Fibroblast of lung (primary cell): ENCODE measurements around the gene ADAMTS10. TPM values are rescaled to one million over a fixed set of nuclear protein-coding genes. Genes with fewer than 3 reads are reported as not detected.
A peak's percentile ranks its signal among the peaks of the same experiment; 100 is the strongest.

ENCODE experiments used
- DNase-seq, 2 donors: peaks; one replicate each; pipeline versions ENCODE4 v3.0.0 to v3.0.0-alpha.2; 2010; ENCODE audit warnings: low read depth in 2 of 2
- H2AFZ ChIP-seq: 2 replicates; pipeline ENCODE4 v1.5.1; 2012; ENCODE audit warnings: low read length, control low read depth, inconsistent platforms
- H3K27ac ChIP-seq: 2 replicates; pipeline ENCODE4 v1.5.1; 2011; ENCODE audit warnings: low read length, control low read depth; ENCODE audit not compliant: insufficient read depth
- H3K27me3 ChIP-seq: 2 replicates; pipeline ENCODE4 v1.5.1; 2011; ENCODE audit warnings: mild to moderate bottlenecking, low read length; ENCODE audit not compliant: control insufficient read depth, insufficient read depth
- H3K36me3 ChIP-seq: 2 replicates; pipeline ENCODE4 v1.5.1; 2011; ENCODE audit warnings: low read length; ENCODE audit not compliant: control insufficient read depth, insufficient read depth
- H3K4me1 ChIP-seq: 2 replicates; pipeline ENCODE4 v1.5.1; 2011; ENCODE audit warnings: low read length; ENCODE audit not compliant: control insufficient read depth, insufficient read depth; ENCODE audit errors: extremely low read depth
- H3K4me2 ChIP-seq: 2 replicates; pipeline ENCODE4 v1.5.1; 2011; ENCODE audit warnings: low read length, control low read depth; ENCODE audit not compliant: insufficient read depth; ENCODE audit errors: extremely low read depth
- H3K4me3 ChIP-seq, 4 experiments: fragments of 200-600 bp in 1 of 4; sonication (generic) in 1 of 4; replicated peaks in 1 of 4; 2 replicates each; pipeline ENCODE4 v1.5.1; 2011 to 2016; ENCODE audit warnings: low read length in 4 of 4, low read depth in 3 of 4, mild to moderate bottlenecking in 3 of 4, control low read depth in 2 of 4, inconsistent platforms in 1 of 4, mixed read lengths in 1 of 4; ENCODE audit not compliant: insufficient read depth in 1 of 4; ENCODE audit errors: control extremely low read depth in 1 of 4
- H3K79me2 ChIP-seq: 2 replicates; pipeline ENCODE4 v1.5.1; 2012; ENCODE audit warnings: mild to moderate bottlenecking, low read length, inconsistent platforms; ENCODE audit not compliant: control insufficient read depth, insufficient read depth
- H3K9ac ChIP-seq: 2 replicates; pipeline ENCODE4 v1.5.1; 2011; ENCODE audit warnings: mild to moderate bottlenecking, low read length, control low read depth; ENCODE audit not compliant: insufficient read depth
- H3K9me3 ChIP-seq: 2 replicates; pipeline ENCODE4 v1.5.1; 2012; ENCODE audit warnings: low read depth, low read length; ENCODE audit not compliant: control insufficient read depth, insufficient read depth
- H4K20me1 ChIP-seq: 2 replicates; pipeline ENCODE4 v1.5.1; 2011; ENCODE audit warnings: low read length; ENCODE audit not compliant: control insufficient read depth, insufficient read depth; ENCODE audit errors: extremely low read depth
- CTCF ChIP-seq, 2 donors: IDR thresholded peaks in 1 of 2; conservative IDR thresholded peaks in 1 of 2; 1 replicate in 1 of 2; 2 replicates in 1 of 2; pipeline ENCODE4 v1.5.1; 2011 to 2012; ENCODE audit warnings: low read length in 2 of 2, control low read depth in 1 of 2, inconsistent platforms in 1 of 2, low read depth in 1 of 2, mild to moderate bottlenecking in 1 of 2
- EZH2 ChIP-seq: IDR thresholded peaks from 2 replicates; pipeline ENCODE4 v1.5.1; 2012; ENCODE audit warnings: low read length, control low read depth, mild to moderate bottlenecking; ENCODE audit errors: missing control alignments
- polyA plus RNA-seq, 2 donors: library from polyadenylated mRNA; depleted of rRNA in 1 of 2; stranded (reverse) in 1 of 2; unstranded in 1 of 2; fragments of >200 nt; gene quantifications; 2 replicates each; pipeline ENCODE4 v1.2.1, GENCODE V29; 2011 to 2012; ENCODE audit warnings: missing spikeins in 1 of 2
- total RNA-seq: library from RNA; depleted of rRNA; stranded (reverse); fragments of >200 nt; gene quantifications from 2 replicates; pipeline ENCODE4 v1.2.1, GENCODE V29; 2014

Gene ADAMTS10
- total and polyA plus RNA-seq, 2 donors (not counting 1 experiment from before 2014, with no cell fraction given), result 2.0 to 11.2 TPM

GRCh38 chr19:8608941-8609278 lies 1.6 kb downstream of the ADAMTS10 start:
- Histone ChIP-seq H3K9ac (peak overlapping the region; percentile 70), H3K4me2 (peak overlapping the region; percentile 90), H3K27ac (peak overlapping the region; percentile 54), H4K20me1 (no peaks in the 10 kb centered on the region), H3K9me3 (no peaks in the 10 kb centered on the region), H3K79me2 (no peaks in the 10 kb centered on the region), H3K36me3 (no peaks in the 10 kb centered on the region), H3K4me1 (peaks cover 7% of the 10 kb centered on the region), H2AFZ (peak overlapping the region; percentile 89), H3K27me3 (no peaks in the 10 kb centered on the region), H3K4me3 (peak overlapping the region; percentile 9 to 77 (median 41))
- no peak for DNase-seq
- TF ChIP-seq CTCF (conservative IDR thresholded peaks at IDR 0.05 in 1 of 2, IDR thresholded peaks at IDR 0.05 in 1 of 2; ENCODE audit: low read depth in 1 of 2, low read length in 2 of 2) (no peak), EZH2 (no peak)

GRCh38 chr19:8607386-8607785 lies 3.1 kb downstream of the ADAMTS10 start:
- no peaks in the 10 kb centered on the region for H3K9me3 ChIP-seq
- no peak overlapping the region for H3K4me2 ChIP-seq
- H4K20me1 ChIP-seq, result no peaks in the 10 kb centered on the region
- H3K4me3 ChIP-seq, result no peak overlapping the region
- H3K4me1 ChIP-seq, result peaks cover 7% of the 10 kb centered on the region
- no peak overlapping the region for H3K9ac ChIP-seq
- no peaks in the 10 kb centered on the region for H3K36me3 ChIP-seq
- TF ChIP-seq EZH2, result no peak
- TF ChIP-seq CTCF (conservative IDR thresholded peaks at IDR 0.05 in 1 of 2, IDR thresholded peaks at IDR 0.05 in 1 of 2; ENCODE audit: low read depth in 1 of 2, low read length in 2 of 2), result no peak
- no peak overlapping the region for H3K27ac ChIP-seq
- H3K27me3 ChIP-seq, result no peaks in the 10 kb centered on the region
- no peaks in the 10 kb centered on the region for H3K79me2 ChIP-seq
- peak; percentile 33 to 87 for DNase-seq
- no peak overlapping the region for H2AFZ ChIP-seq

DNA sequence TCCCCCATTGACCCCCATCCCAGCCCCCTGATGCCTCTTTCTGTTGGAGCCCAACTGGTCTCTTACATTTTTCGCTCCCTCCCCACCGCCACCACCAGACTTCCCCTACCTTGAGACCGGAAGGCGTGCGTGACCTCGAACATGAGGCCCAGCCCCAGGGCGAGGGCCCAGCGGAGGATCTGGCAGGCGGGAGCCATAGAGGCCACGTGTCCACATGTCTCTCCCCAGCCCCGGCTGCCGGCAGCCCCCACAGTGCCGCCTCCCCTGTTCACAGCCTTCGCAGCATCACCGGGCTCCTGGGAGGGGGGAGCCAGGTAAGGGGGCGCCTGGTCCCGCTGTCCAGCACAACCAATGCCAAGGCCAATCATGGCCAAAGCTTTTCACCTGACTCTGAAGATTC lies 5.0 kb downstream of the ADAMTS10 start:
- H3K36me3 ChIP-seq, result no peaks in the 10 kb centered on the region
- H3K9ac ChIP-seq, result no peak overlapping the region
- H3K27ac ChIP-seq, result no peak overlapping the region
- no peak overlapping the region for H2AFZ ChIP-seq
- H4K20me1 ChIP-seq, result no peaks in the 10 kb centered on the region
- H3K9me3 ChIP-seq, result no peaks in the 10 kb centered on the region
- H3K4me2 ChIP-seq, result no peak overlapping the region
- DNase-seq, result no peak
- no peaks in the 10 kb centered on the region for H3K27me3 ChIP-seq
- TF ChIP-seq CTCF (conservative IDR thresholded peaks at IDR 0.05 in 1 of 2, IDR thresholded peaks at IDR 0.05 in 1 of 2; ENCODE audit: low read depth in 1 of 2, low read length in 2 of 2) (no peak), EZH2 (no peak)
- peaks cover 7% of the 10 kb centered on the region for H3K4me1 ChIP-seq
- no peak overlapping the region for H3K4me3 ChIP-seq
- no peaks in the 10 kb centered on the region for H3K79me2 ChIP-seq
